Activated CD4-positive, alpha-beta T cell treated with anti-CD3 and anti-CD28 coated beads, Interleukin-2, amount 50 U/mL, for 24 hours (primary cell): ENCODE results near the gene MAP2K5.

Experiments used
- DNase-seq, 2 donors: peaks; one replicate each; pipeline ENCODE4 v3.0.0-alpha.2; 2020; ENCODE audit warnings: low read depth in 1 of 2, low spot score in 1 of 2

MAP2K5 gene

DNA sequence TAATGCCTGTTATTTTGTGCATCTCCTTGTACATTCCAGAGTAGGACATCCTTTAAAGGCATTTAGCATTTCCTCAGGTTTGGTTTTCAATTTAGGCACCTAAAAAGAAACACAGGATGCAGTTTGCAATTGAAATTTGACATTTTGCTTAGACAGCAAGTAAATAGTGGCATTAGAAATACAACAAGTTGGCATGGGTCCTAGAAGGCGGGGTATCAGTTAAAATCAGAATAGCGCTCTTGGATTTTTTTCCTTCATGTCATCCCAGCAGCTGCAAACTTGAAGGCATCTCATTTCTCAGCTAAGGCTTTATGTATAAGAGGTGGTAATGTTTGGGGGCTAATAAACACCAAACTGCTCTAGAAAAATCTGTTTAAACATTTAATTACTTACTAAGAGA, 235.3 kb downstream of the MAP2K5 start:
- no peak for DNase-seq

DNA sequence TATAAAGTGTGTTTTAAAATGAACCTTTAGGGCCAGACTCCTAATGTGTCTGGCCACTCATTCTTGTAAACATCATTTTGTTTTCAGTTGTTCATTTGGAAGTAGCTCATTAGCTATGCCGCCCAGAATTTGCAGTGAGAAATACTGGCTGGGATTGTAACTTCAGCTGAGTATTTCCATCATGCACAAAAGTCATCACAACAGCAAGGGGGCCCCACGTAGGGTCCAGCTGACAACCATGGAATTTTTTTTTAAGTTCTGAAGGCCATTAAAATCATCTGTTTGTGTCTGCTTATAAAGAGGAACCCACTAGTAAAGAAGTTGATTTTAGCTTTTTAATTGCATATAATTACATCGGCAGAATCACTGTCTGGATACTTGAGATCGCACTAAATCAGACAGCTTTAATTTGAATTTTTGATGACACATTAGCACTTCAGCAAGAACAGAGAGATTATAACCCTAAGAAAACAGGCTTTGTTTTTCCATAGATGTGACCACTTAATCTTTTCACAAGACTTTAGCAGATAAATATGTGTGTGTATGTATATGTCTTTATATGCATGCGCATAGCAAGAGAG, 236.6 kb downstream of the MAP2K5 start:
- no peak for DNase-seq

DNA sequence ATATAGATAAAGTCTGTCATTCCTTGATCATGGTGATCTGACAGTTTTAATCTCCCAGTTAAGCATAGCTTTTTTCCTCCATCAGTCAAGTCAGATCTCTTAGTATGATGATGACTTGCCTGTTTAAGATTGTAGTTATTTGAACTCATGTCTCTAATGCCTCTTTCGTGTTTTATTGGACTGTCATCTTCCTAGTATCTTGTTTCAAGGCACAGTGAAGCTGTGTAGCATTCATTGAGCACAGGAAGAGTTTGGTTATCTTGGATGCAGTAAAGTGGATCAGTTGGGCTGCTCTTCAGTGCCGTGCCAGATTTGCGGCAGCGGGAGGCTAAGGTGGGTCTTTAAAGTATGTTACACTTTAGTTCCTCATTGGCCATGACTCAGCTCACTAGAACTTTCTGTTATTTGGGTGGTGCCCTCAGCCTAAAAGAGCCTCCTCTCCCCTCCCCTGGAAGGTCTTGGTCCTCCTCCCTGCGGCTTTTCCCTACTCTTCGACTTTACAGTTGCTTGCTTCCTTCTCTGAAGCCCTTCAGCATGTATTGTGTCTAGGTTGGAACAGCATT, 237.1 kb downstream of the MAP2K5 start:
- no peak for DNase-seq

DNA sequence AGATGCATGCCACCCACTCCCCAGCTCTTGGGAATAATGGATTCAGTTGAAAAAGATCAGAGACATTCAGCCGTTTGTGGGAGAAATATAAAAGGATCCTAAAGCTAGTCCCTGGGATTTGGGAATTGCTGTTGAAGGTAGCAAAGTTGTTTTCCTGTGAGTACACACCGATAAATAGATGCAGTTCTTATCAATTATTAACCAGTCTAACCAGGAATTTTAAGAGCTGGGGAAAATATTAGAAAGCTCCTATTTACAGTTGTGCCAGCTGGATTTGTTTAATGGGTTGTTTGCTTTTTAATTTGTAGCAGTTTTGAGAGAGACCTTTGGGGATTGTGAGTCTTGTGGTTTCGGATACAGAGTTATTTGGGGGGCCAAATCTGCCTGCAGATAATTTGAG, 238.6 kb downstream of the MAP2K5 start:
- no peak for DNase-seq

DNA sequence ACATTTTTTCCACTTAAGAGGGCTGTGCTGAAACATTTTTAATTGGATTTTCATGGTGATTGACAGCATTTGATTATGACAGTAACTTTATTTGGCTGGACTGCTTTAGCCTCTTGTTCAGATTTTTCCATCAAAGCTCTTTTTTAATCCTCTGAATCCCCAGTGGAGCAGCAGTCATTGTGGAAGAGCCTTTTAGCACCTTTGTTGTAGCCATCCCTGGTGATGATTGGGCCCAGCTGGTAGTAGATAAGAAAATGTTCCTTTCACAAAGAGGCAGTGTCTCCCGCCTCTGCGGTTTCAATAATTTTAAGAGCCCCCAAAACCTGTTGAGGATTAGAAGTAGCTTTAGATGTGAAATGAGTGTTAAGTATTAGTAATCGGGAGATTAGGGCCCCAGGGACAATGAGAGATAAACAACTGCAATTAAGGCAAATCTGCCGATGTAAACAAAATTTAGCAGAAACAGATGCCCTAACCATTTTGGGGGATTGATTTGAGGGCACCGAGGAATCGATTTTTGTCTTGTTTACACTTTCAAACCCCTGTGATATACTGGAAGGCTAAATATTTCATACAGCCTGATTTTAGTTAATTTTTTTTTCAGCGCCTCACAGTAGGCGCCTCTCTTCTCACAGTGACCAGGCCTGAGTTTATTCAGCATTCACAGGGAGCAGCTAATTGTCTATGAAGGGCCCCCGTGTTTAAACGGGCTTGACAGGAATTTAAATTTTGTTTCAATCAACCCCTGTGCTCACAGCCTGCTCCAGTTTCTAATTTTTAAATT, 239.6 kb downstream of the MAP2K5 start:
- DNase-seq, result no peak

DNA sequence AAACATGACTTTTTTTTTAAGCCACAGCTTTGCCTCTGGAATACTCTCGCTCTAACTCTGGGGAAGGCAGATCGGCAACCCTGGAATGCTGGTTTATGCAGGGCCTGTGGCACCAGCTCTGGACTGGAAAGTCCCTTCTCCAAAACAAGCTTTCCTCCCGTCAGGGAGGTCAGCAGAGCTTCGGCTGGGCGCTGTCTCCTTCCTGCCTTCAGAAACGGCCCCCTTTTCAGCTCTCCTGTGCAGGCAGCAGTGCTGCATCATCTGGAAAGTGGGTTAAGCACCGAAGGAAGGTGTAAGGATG, 240.1 kb downstream of the MAP2K5 start:
- DNase-seq, result no peak

DNA sequence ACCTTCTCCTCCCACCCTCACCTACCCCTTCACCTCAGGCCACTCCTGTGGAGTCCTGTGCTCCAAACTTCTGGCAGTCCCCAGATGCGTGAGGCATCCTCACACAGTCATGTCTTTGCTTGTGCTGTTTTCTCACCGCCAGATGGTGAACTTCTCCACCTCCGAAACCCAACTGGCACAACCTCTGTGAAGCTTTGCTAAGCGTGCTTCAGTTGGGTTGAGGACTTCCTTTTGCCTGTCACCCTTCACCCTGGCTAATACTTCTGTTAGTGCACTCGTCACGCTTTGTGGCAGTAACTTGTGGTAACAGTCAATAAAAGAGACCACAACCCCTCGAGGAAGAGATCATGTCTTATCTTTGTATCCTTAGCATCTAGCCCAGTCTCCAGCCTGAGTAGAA, 240.8 kb downstream of the MAP2K5 start:
- peak in 1 of 2 donors; percentile 24 for DNase-seq

DNA sequence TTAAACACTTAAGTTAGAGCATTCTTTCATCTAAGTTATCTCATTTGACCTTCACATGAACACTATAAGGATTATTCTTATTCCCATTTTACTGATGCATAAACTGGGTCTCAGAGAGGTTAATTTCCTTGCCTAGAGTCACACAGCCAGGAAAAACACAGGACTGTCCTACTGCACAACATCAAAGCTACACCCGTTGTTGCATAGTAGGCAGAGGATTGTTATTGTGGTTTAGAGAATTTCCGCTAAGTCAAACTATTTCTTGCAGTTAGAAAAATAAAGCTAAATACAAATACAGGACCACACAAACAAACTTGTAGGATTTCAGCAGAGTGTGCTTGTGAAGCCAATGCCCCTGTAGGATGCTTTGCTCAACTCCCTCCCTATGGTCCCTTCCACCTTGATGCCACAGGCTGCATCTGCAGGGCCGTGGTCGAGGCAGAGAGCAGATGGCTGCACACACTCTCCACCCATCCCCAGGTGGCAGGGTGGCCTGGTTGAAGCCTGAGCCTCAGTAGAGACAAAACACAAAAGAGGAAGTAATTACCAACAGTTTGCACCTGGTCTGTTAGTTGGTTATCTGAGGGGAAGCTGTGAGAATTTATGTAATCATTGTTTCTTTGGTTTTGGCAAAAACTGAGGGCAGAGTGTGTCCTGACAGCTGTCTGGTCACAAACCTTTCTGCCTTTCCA, 241.7 kb downstream of the MAP2K5 start:
- no peak for DNase-seq

DNA sequence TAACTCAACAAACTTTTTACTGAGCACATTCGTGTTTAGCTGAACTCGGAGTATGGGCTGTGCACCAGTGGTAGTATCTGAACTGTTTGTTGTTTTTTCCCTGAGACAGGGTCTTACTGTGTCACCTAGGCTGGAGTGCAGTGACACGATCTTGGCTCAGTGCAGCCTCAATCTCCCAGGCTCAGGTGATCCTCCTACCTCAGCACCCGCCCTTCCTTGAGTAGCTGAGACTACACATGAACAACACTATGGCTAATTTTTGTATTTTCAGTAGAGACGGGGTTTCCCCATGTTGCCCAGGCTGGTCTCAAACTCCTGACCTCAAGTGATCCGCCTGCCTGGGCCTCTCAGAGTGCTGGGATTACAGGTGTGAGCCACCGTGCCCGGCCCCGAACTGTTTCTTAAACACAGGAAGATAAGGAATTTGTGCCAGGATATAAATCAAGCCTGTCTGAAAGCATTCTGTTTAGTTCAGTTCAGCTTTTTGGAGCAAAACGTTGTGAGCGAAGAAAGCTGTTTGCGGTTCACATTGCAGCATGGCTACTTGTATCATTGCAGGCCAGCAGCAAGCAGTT, 242.4 kb downstream of the MAP2K5 start:
- DNase-seq, result no peak

DNA sequence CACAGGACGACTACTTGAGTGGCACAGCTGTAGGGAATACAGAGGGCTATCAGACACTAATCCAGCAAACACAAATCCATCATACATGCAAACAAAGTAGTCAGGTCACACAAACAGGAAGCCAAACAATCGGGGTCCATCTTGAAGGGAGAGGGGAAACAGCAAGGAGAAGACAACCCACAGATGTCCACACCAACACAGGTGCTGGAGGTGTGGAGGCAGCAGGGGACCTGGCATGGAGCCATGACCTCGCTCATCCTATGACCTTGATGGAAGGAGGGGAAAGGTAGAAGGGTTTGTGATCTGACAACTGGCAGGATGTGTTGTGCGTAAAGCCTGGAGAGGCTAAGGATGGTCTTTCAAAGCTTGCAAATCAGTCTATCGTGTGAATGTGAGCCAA, 242.9 kb downstream of the MAP2K5 start:
- DNase-seq, result no peak

DNA sequence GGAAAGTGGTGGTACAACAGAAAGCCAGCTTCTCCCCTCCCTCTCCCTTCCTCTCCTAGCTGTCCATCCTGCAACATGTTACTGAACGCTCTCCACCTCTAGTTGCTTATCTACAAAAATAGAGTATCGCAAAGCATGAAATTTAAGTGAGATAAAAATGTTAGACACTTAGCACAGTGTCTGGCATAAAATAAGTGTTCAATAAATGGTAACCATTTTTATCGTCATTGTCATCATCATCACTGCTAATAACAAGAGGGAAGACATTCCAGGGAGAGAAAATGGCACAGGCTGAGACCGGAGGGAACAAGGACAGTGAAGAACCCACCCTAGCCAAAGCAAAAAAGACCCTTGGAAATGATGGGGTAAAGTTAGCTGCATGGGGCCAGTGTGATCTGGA, 244.1 kb downstream of the MAP2K5 start:
- no peak for DNase-seq

DNA sequence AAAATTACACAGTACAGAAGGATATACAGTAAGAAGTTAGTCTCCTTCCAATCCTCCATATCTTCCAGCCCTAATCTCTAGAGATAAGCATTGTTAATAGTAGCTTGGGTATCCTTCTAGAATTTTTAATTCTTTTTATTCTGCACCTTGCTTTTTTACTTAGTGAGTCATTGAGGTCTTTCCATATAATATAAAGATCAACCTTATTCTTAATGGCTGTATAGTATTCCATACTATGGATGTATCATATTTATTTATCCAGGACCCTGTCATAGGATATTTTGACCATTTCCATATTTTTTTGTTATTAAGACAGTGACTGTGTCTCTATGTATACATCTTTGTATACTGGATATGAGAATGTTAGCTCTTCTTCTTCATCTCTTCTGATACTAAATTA, 246.5 kb downstream of the MAP2K5 start:
- no peak for DNase-seq

DNA sequence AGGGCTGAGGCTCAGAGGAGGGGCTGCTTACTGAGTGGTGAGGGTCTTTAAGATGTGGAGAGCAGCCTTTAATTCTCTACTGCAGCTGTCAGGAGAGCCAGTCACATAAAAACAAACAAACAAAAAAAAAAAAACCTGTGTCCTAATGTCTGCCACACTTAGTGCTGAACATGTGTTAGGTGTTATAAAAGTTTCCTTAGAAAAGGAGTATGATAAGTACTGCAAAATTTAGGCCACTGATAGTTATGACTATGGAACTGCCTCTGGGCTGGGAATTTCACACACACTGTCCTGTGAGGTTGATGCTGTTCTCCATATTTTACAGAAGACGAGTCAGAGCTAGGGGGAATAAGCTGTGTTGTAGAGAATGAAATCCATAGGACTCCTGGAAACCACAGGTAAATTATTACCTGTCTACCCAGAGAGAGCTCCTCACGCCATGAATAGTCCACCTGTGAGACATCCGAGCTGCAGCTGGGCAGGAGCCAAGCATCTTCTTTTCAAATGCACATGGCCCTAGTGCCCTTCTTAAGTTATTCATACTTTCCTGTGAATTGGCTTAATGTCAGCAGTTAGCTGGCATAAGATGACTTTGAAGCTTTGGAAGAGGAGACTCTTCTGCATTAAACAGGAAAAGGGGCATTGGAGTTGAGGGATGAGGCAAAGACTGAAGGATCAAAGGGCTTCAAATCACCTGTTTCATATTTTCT, 248.3 kb downstream of the MAP2K5 start:
- DNase-seq, result no peak

DNA sequence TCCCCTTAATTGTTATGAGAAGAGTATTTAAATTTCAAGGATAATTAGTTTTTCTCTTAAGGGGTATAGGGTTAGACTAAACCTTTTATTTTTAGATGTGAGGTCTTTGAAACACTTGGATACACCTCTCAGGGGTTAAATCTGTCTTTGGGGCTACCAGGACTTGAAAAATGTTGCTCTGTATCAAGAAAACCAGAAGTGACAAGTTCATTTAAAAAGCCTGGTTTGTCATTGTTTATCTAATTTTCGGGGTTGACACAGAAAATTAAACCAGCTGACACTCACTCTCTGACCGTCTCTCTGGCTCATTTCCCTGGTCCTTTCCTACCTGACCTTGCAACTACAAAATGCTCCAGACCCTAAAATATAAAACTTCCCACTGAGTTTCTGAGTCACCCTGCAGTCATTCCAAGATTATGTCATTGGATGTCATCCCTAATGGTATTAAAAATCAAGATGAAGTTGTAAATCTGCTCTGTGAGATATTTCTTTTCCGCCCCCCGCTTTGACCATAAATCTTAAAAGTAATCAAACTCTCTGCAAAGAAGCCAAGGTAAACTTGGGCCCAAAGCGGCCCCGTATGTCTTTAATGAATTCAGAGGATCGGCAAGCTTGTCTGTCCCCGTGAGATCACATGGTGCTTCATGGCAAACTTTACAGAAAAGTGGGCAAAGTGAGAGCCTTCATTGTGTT, 249.9 kb downstream of the MAP2K5 start:
- no peak for DNase-seq

DNA sequence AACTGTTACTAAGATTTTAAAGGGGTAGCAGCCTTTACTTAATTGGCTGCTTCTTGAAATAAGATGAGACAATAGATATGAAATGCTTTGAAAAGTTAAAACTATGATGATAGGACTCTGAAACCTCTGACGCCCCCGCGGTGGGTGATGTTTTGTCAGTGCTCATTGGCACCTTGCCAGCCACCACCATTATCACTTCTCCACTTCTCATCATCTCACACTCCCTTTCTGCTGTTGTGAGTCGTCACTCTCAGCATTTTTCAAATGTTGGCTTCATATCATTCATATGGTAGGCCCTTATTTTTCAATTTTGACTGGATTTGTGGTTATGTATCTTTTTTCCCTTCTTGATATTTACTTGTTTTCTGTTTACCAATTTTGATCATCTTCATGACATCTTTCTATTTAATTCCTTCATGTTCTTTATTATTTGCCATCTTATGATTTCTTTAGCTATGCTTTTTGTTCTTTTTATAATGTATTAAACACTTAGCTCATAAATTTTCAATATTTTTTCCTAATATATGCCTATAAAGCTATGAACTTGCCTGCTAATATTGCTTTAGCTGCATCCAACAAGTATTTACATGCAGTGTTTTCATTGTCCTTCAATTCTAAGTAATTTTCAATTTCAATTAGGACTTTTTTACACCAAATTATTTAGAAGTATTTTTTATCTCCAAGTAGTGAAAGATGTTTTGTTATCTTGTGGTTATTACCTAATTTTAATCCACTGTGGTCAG, 252.5 kb downstream of the MAP2K5 start:
- DNase-seq, result no peak

DNA sequence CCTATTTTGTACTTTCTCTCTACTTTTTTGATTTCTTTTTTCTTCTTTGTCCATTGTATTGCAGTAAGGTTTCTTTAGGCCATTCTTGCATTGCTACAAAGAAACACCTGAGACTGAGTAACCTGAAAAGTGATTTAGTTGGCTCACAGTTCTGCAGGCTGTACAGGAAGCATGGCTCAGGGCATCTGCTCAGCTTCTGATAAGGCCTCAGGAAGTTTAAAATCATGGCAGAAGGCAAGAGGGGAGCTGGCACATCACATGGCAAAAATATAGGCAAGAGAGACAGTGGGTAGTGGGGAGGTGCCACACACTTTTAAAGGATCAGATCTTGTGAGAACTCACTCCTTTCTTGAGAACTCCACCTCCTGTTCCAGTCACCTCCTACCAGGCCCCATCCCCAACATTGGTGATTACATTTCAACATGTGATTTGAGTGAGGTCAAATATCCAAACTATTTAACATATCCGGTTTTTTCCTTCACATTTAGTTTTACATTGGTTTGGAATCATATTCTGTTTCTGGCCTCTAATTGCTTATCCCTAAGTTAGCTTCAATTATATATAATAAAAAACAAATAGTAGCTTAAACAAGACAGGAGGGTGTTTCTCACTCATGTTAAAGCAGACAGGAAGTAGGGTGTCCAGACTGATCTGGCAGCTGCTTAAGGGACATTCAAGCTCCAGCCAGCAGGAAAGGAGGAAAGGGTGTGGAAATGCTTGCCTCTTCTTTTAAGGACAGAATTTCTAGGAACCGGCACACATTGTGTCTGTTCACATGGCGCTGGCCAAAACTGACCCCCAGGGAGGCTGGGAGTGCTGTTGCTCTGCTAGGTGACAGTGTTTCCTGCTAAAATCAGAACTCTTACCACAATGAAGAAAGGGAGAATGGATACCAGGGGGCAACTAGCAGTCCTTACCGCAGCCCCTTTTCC, 254.0 kb downstream of the MAP2K5 start:
- DNase-seq, result no peak

DNA sequence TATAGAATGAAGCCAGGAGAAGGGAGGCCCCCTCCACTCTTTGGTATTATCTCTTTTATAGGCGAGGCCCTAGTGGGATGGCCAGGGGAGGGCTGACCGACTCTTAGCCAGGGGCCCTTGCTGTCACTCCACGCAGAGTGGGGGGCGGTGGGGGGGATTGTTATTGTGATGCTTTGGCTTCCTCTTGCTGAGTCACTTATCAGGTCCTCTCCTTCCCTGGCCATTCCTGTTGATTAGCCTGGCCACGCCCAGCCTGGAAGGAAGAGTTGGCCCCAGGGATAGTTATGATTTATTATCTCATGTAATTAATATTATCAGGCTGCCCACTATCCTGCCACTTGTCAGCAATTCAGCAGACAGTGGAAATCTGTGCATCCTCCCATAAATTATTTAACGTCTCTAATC, 257.3 kb downstream of the MAP2K5 start:
- DNase-seq, result no peak

DNA sequence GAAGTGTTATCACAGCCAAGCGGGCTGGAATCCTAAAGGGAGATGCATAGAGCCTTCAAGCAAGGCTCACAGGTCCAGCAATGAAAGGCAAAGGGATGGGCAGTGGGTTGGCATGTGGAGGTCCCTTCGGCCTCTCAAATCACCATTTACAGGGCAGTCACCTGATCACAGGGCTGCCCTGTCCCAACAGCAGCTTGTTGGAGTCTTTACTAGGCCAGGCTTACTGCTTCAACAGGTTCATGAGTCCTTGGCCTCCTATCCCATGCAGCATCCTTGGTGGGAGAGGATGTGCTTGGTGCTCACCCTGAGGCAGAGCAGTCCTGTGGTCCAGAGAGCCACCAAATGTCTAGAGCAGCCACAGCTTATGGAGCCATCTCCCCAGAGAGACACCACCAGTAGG, 258.6 kb downstream of the MAP2K5 start:
- DNase-seq, result no peak
